ENCODE measurements around the gene LRRC74B.
"Not testable (repeated sequence)": the region's sequence is repeated elsewhere in the genome, so short reads cannot be mapped to it uniquely, and the experiment has no call there.

Gene LRRC74B

GRCh38 chr22:21032037-21032867 is 13.5 kb upstream of the LRRC74B start, which contains the start of gene SLC7A4:
SLC7A4 (minus strand) TSS chr22:21032561; CDS start chr22:21031812, 749 bp downstream.
- DNase-seq = no peak

GRCh38 chr22:21032868-21033688 is 12.7 kb upstream of the LRRC74B start:
- no peak for DNase-seq

GRCh38 chr22:21033895-21034294 is 11.9 kb upstream of the LRRC74B start:
- DNase-seq = no peak

- no peak for DNase-seq
Measured at GRCh38 chr22:21034989-21035388, 10.8 kb upstream of the LRRC74B start.

GRCh38 chr22:21038405-21038804 is 7.3 kb upstream of the LRRC74B start:
- no peak for DNase-seq

- not testable (repeated sequence) for DNase-seq
Measured at GRCh38 chr22:21039158-21039557, 6.6 kb upstream of the LRRC74B start.

GRCh38 chr22:21041937-21042336 is 3.8 kb upstream of the LRRC74B start:
- DNase-seq = no peak

- no peak for DNase-seq
Measured at GRCh38 chr22:21042978-21043859, 2.5 kb upstream of the LRRC74B start.

GRCh38 chr22:21043860-21044535 is 1.7 kb upstream of the LRRC74B start:
- DNase-seq = no peak

- no peak for DNase-seq
Measured at GRCh38 chr22:21044931-21045584, 688 bp upstream of the LRRC74B start.

GRCh38 chr22:21047035-21047661 is 1.4 kb downstream of the LRRC74B start:
- no peak for DNase-seq

GRCh38 chr22:21047730-21048129 is 2.0 kb downstream of the LRRC74B start:
- DNase-seq = no peak

GRCh38 chr22:21048448-21048847 is 2.7 kb downstream of the LRRC74B start:
- not testable (repeated sequence) for DNase-seq

- DNase-seq = not testable (repeated sequence)
Measured at GRCh38 chr22:21048965-21049364, 3.2 kb downstream of the LRRC74B start.

- DNase-seq = no peak
Measured at GRCh38 chr22:21051145-21051830, 5.5 kb downstream of the LRRC74B start.

- DNase-seq = no peak
Measured at GRCh38 chr22:21051831-21052400, 6.2 kb downstream of the LRRC74B start.

GRCh38 chr22:21052715-21053459 is 7.1 kb downstream of the LRRC74B start:
- no peak for DNase-seq

- no peak for DNase-seq
Measured at GRCh38 chr22:21054046-21054713, 8.4 kb downstream of the LRRC74B start.
